Neural crest cell (in vitro differentiated cells): ENCODE measurements around the gene ARMH1. TPM values are rescaled to one million over a fixed set of nuclear protein-coding genes. Genes with fewer than 3 reads are reported as not detected.

ENCODE experiments used
- DNase-seq: peaks from one replicate; pipeline ENCODE4 v3.0.0; 2021; ENCODE audit warnings: low read depth, mixed read lengths, low spot score
- H3K27ac Mint-ChIP-seq: one replicate; pipeline ENCODE4 v1.8.0; 2021; ENCODE audit warnings: mild to moderate bottlenecking, mixed read lengths; ENCODE audit not compliant: unreplicated experiment
- H3K27me3 Mint-ChIP-seq: 2 replicates; pipeline ENCODE4 v1.8.0; 2021; ENCODE audit warnings: low read depth, mild to moderate bottlenecking, mixed read lengths
- H3K36me3 Mint-ChIP-seq: 2 replicates; pipeline ENCODE4 v1.8.0; 2021; ENCODE audit warnings: low read depth, mild to moderate bottlenecking, mixed read lengths
- H3K4me1 Mint-ChIP-seq: 2 replicates; pipeline ENCODE4 v1.8.0; 2021; ENCODE audit warnings: mixed read lengths
- H3K4me3 Mint-ChIP-seq: one replicate; pipeline ENCODE4 v1.8.0; 2021; ENCODE audit warnings: mild to moderate bottlenecking, mixed read lengths
- H3K9me3 Mint-ChIP-seq: 2 replicates; pipeline ENCODE4 v1.8.0; 2021; ENCODE audit warnings: mixed read lengths
- CTCF ChIP-seq: fragments of 200-600 bp; sonication (generic); conservative IDR thresholded peaks from 2 replicates; pipeline ENCODE4 v1.5.0; 2021; ENCODE audit warnings: antibody characterized with exemption, mild to moderate bottlenecking
- total RNA-seq: library from RNA; stranded (reverse); gene quantifications from 2 replicates; pipeline ENCODE4 v1.2.1, GENCODE V29; 2021

Gene ARMH1
- total RNA-seq, 1 donor from 2014 or later: 5.6 TPM

DNA sequence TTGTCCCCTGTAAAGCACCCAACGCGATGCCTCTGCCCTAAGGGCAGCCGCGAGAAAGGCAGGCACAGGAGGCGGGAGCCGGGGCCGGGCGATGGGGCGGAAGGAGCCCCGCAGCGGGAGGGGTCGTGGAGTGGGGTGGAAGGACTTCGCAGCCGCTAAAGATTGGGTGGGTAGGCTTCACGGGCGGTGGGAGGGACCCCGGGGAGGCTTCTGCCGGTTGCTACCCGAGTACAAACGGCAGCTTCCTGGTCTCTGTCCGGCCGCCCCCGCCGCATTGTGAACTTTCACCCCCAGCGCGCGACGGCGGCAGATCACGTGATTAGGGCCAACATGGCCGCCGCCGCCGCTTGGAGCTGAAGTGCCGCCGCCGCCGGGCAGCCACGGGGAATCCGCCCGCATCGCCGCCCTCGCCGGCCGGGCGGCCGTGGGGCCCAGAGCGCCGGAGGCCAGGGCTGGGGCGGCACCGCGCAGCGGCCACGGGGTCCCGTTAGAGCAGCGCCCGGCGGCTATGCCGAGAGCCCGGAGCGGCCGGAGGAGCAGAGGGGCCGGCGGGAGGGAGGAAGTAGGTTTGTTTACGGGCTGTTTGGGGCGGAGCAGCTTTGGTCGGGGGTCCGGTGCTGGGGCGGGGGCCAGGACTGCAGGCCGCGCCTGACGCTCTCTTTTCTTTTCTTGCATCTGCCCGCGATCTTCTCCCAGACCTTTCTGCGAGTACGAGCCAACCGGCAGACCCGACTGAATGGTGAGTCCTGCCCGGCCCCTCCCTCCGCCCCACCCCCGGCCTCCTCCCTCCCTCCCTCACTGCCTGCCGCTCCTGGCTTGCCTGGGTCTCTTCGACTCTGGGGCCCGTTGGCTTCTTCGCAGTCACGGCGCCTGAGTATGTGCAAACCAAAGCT is 42.6 kb upstream of the ARMH1 start:
- H3K4me3 Mint-ChIP-seq: peak overlapping the region; percentile 96
- TF ChIP-seq CTCF: no peak
- peak overlapping the region; percentile 99 for H3K27ac Mint-ChIP-seq
- no peaks in the 10 kb centered on the region for H3K27me3 Mint-ChIP-seq
- peaks cover 9% of the 10 kb centered on the region for H3K36me3 Mint-ChIP-seq
- peak; percentile 85 for DNase-seq
- H3K9me3 Mint-ChIP-seq: no peaks in the 10 kb centered on the region
- H3K4me1 Mint-ChIP-seq: peaks cover 55% of the 10 kb centered on the region

- Mint-ChIP-seq H3K36me3 (peaks cover 12% of the 10 kb centered on the region), H3K9me3 (no peaks in the 10 kb centered on the region)
These were observed 41.9 kb upstream of the ARMH1 start for GRCh38 chr1:44632598-44632997.

DNA sequence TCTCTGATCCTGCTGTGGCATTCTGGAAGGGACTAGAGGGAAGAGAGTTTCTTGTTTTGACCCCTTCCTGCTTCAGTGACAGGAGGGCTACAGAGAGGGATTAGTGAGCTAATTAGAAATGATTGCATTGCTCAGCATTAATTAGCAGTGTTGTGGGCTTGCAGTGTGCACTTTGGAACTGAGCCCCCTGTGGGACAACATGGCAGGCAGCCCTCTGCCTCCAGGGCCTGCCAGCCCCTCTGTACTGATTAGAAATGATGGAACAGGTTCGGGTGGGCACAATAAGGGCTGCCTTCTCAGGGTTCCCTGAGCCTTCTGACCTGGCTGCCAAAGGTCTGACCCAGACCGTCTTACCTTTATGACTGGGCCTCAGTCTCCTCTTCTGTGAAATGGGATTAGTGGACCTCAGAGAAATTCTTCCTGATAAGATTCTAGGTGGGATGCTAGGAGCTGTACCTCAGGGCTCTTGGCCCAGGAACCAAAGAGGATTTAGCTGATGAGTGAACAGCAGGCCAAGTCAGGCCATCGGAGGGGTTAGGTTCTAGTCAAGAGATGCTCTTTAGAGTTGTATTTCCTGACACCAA is 39.8 kb upstream of the ARMH1 start:
- Mint-ChIP-seq H3K4me3 (peak overlapping the region; percentile 96), H3K4me1 (peaks cover 69% of the 10 kb centered on the region), H3K27me3 (no peaks in the 10 kb centered on the region)

More at GRCh38 chr1:44632598-44632997, 41.9 kb upstream of the ARMH1 start:
- no peak for TF ChIP-seq CTCF
- H3K4me1 Mint-ChIP-seq: peaks cover 60% of the 10 kb centered on the region
- DNase-seq: no peak
- peak overlapping the region; percentile 99 for H3K27ac Mint-ChIP-seq
- no peaks in the 10 kb centered on the region for H3K27me3 Mint-ChIP-seq
- H3K4me3 Mint-ChIP-seq: peak overlapping the region; percentile 96

DNA sequence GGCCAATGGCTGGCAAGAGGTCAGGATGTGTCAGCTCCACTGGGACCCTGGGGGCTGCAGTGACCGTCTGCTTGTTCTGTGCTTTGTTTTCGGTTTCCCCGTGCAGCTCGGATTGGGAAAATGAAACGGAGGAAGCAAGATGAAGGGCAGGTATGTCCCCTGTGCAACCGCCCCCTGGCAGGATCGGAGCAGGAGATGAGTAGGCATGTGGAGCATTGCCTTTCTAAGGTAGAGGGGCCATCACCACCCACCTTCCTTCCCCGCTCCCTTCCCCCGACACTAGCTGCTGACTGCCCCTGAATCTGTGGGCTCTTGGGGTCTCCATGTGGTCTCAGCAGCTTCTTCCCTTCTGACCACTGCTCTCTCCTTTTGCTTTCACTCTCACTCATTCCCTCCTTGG is 39.1 kb upstream of the ARMH1 start:
- no peak for DNase-seq
- no peak for TF ChIP-seq CTCF
- peak overlapping the region; percentile 96 for H3K4me3 Mint-ChIP-seq
- no peak overlapping the region for H3K27ac Mint-ChIP-seq
- peaks cover 68% of the 10 kb centered on the region for H3K4me1 Mint-ChIP-seq
- H3K27me3 Mint-ChIP-seq: no peaks in the 10 kb centered on the region
- no peaks in the 10 kb centered on the region for H3K9me3 Mint-ChIP-seq
- peaks cover 12% of the 10 kb centered on the region for H3K36me3 Mint-ChIP-seq

More for the DNA sequence above, 39.8 kb upstream of the ARMH1 start:
- Mint-ChIP-seq H3K9me3 (no peaks in the 10 kb centered on the region), H3K27ac (no peak overlapping the region), H3K36me3 (peaks cover 12% of the 10 kb centered on the region)
- no peak for TF ChIP-seq CTCF
- no peak for DNase-seq

DNA sequence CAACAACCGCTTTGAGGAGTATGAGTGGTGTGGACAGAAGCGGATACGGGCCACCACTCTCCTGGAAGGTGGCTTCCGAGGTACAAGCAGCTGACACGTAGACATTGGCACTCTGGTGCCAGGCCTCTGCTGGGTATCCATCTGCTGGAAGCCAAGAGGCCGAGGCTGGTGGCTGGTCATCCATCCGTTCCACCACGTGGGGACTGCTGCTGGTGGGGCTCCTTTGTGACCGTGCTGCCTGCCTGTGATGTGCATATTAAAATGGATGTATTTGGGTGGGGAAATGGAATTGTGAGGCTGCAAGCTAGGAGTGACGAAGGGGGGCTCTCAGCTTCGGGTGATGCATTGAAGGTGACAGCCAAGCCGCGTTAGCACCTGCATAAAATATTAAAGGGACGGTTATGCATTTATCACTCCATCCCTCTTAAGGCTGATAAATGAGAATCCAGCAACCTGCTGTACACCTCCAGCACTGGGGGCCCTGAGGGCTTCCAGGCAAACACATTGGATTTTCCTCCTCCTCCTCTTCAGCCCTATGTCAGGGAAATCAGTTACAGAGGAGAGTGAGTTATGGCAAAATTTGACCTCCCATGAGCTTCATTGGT is 38.3 kb upstream of the ARMH1 start:
- no peak for DNase-seq
- peaks cover 12% of the 10 kb centered on the region for H3K36me3 Mint-ChIP-seq
- no peaks in the 10 kb centered on the region for H3K9me3 Mint-ChIP-seq
- TF ChIP-seq CTCF: no peak
- no peaks in the 10 kb centered on the region for H3K27me3 Mint-ChIP-seq
- peaks cover 63% of the 10 kb centered on the region for H3K4me1 Mint-ChIP-seq
- peak overlapping the region; percentile 57 for H3K4me3 Mint-ChIP-seq
- no peak overlapping the region for H3K27ac Mint-ChIP-seq
